ENCODE measurements around the gene BRD3OS. TPM values are rescaled to one million over a fixed set of nuclear protein-coding genes. Genes with fewer than 3 reads are reported as not detected.

BRD3OS gene
- total RNA-seq, 1 experiment from 2014 or later = 16.2 TPM

- H3K4me3 Mint-ChIP-seq = no peak overlapping the region
- H3K9me3 Mint-ChIP-seq = no peaks in the 10 kb centered on the region
- H3K4me1 Mint-ChIP-seq = no peaks in the 10 kb centered on the region
- peaks cover 38% of the 10 kb centered on the region for H3K36me3 Mint-ChIP-seq
- ATAC-seq = no peak
- no peak overlapping the region for H3K27ac Mint-ChIP-seq
- POLR2A ChIA-PET = no interaction called here
- no peak for DNase-seq (ENCODE audit: low spot score)
- CTCF ChIA-PET = no interaction called here
- TF ChIP-seq ZNF532 (CRISPR knock-in tag; IDR thresholded peaks at IDR 0.05; ENCODE audit: borderline replicate concordance) (no peak), RORB (CRISPR knock-in tag; IDR thresholded peaks at IDR 0.05) (no peak), ZNF232 (CRISPR knock-in tag; IDR thresholded peaks at IDR 0.05) (no peak), KAT7 (CRISPR knock-in tag; IDR thresholded peaks at IDR 0.05; ENCODE audit: borderline replicate concordance) (no peak), ZNF281 (CRISPR knock-in tag; IDR thresholded peaks at IDR 0.05) (no peak), ATF3 (CRISPR knock-in tag; conservative IDR thresholded peaks at IDR 0.05) (no peak), FOXJ3 (CRISPR knock-in tag; IDR thresholded peaks at IDR 0.05; ENCODE audit: borderline replicate concordance) (no peak), CREB1 (CRISPR knock-in tag; IDR thresholded peaks at IDR 0.05) (no peak), RELA (CRISPR knock-in tag; IDR thresholded peaks at IDR 0.05; ENCODE audit: borderline replicate concordance) (no peak), FOXP4 (CRISPR knock-in tag; IDR thresholded peaks at IDR 0.05) (no peak), AFF4 (CRISPR knock-in tag; IDR thresholded peaks at IDR 0.05; ENCODE audit: borderline replicate concordance) (no peak)
- H3K27me3 Mint-ChIP-seq (ENCODE audit: low read depth) = no peaks in the 10 kb centered on the region
Observed at GRCh38 chr9:134031783-134032182, 6.5 kb downstream of the BRD3OS start.

Data from WTC11 (cell line).